HG03521 (cell line): Measurements from ENCODE around the gene PPP4R2.
"Not testable (repeated sequence)": the region's sequence is repeated elsewhere in the genome, so short reads cannot be mapped to it uniquely, and the experiment has no call there.

Source experiments
- ATAC-seq: cut with Tn5 transposase; IDR thresholded peaks from one replicate; pipeline ENCODE4 v1.9.1; 2021; ENCODE audit warnings: mild to moderate bottlenecking, moderate library complexity; ENCODE audit not compliant: unreplicated experiment

Gene PPP4R2

GRCh38 chr3:72976281-72976741 is 20.3 kb upstream of the PPP4R2 start:
- ATAC-seq, result no peak

GRCh38 chr3:72977060-72977808 is 19.4 kb upstream of the PPP4R2 start:
- ATAC-seq, result no peak

GRCh38 chr3:72982609-72983366 is 13.8 kb upstream of the PPP4R2 start:
- no peak for ATAC-seq

- no peak for ATAC-seq
Observed at GRCh38 chr3:72985576-72985975, 11.0 kb upstream of the PPP4R2 start.

DNA sequence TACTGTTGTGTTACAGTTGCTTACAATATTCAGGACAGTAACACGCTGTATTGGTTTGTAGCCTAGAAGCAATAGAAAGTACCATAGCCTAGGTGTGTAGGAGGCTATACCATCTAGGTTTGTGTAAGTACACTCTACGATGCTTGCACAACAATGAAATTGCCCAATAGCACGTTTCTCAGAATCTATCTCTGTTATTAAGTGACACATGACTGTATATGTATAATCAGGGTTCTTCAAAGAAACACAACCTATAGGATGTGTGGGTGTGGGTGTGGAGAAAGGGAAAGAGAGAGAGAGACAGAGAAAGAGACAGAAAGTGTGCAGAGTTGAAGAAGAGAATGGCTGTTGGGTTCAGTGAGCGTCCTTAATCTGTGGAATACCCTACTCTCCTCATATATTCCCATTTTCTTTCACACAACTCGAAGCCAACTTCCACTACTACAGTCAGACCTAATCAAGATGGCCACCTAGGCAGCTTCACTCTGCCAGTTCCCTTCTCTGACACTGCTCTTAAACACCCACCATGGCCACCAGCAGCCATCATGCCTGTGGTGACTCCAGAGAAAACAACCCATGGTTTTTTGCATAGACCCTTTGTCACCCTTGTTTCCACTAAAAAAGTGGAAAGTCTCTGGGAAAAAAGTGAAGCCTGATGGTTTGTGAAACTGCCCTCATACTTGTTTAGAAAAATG is 5.8 kb upstream of the PPP4R2 start:
- no peak for ATAC-seq

DNA sequence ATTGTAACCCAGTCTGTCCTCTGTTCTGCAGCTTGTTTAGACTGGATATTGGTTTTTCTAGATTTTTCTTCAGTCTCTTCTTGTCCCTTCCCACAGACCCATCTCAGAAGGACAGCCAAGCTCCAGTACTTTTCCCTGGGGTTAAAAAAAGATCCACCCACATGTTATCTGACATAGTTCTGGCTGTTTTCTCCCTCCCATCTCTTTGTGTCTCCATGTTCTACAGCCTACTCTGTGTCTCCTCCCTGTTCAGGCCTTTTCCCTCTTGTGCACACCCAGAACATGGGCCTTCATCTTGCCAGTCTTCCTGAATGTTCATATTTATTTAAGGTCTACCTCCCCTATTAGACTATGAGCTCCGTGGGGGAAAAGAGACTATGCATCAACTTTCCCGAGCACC is 5.1 kb upstream of the PPP4R2 start:
- ATAC-seq, result no peak

DNA sequence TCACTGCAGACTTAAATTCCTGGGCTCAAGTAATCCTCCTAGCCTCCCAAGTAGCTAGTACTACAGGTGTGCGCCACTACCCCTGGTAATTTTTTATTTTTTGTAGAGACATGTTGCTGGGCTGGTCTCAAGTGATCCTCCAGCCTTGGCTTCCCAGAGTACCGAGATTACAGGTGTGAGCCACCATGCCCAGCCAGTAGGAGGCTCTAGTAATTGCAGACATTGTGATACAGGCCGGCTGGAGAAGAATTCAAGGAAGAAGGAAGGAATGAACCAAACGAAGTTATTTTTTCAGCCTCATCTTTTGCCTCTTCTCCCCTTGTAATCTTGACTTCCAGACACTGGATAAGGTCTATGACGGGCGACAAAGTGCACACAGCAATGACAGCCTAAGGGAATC is 3.2 kb upstream of the PPP4R2 start:
- ATAC-seq, result no peak

DNA sequence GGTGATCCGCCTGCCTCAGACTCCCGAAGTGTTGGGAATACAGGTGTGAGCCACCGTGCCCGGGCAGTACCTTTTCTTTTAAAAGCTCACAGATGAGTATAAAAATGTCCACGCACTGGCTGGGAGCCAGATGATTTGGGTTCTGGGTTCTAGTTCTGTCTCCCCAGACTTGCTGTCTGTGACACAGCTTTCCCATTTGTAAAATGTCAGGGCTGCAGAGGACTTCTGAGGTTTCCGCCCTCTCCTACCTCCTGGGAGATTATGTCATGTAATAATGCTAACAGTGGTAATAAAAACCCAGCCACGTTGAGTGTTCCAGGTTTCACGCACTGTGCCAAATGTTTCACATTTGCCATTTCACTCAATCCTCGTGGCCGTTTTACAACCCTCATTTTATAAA is 1.3 kb upstream of the PPP4R2 start:
- no peak for ATAC-seq

DNA sequence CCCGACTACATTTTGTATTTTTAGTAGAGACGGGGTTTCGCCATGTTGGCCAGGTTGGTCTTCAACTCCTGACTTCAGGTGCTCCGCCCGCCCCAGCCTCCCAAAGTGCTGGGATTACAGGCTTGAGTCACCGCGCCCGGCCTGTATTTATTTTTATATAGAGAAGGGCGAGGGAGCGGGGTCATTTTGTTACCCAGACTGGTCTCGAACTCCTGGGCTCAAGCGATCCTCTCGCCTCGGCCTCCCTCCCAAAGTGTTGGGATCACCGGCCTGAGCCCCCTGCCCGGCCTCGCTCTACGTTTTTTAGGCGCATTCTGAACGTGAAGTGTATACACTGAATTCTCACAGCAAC is 514 bp upstream of the PPP4R2 start:
- ATAC-seq, result no peak

GRCh38 chr3:72997421-72997961 is 880 bp downstream of the PPP4R2 start:
- ATAC-seq, result peak; percentile 3

- ATAC-seq, result no peak
Observed at GRCh38 chr3:72998466-72998865, 1.9 kb downstream of the PPP4R2 start.

GRCh38 chr3:72999951-73000350 is 3.3 kb downstream of the PPP4R2 start:
- ATAC-seq, result no peak

GRCh38 chr3:73003050-73003449 is 6.4 kb downstream of the PPP4R2 start:
- ATAC-seq, result not testable (repeated sequence)

GRCh38 chr3:73004316-73004715 is 7.7 kb downstream of the PPP4R2 start:
- no peak for ATAC-seq

- no peak for ATAC-seq
Observed at GRCh38 chr3:73007992-73008712, 11.5 kb downstream of the PPP4R2 start.

DNA sequence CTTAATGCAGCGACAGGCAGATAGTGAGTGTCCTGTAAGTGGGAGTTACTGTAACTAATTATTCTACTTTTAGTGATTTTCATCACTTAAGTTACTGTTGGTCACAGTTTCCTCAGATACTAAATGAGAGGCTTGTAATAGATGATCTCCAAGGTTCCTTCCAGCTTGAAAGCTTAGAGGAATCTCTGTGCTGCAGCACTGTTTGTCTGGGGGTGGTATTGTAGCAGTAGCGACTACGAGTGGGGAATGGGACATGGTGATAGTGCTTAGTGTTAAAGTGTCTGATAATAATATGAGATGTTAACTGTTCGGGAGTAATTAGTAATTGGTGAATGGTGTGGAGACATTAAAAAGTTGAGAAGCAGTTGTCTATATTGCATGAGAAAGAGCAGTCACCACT is 12.4 kb downstream of the PPP4R2 start:
- ATAC-seq, result no peak

DNA sequence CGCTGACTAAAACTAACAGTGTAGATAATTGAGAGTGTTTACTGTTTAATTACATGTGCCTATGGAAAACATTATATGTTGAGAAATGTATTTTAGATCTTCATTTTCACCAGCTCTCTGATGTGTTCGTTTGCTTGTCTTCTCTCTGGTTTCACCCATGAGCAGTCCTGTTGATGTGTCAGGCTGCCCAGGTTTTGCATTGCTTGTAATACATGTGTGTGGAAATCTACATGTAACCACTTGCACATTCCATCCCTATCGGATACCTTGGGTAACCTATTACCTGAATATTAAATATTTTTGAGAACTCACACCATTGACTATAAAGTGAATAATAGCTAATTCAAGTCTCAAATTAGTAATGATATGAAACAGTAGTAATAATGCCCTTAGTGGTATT is 13.1 kb downstream of the PPP4R2 start:
- ATAC-seq, result no peak

GRCh38 chr3:73010158-73010557 is 13.5 kb downstream of the PPP4R2 start:
- ATAC-seq, result no peak

DNA sequence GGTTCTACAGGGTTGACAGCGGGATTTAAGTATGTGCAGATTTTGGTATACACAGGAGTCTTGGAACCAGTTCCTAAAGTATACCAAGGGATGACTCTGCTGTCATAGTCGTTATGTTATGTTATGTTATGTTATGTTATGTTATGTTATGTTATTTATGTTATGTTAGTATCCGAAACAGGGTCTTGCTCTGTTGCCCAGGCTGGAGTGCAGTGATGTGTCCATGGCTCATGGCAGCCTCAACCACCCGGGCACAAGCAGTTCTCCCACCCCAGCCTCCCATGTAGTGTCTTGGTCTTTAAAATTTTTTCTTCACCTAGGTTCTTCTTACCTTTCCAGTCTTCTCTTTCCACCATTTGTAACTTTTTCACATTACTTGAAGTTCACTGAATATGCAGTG is 21.7 kb downstream of the PPP4R2 start:
- no peak for ATAC-seq

GRCh38 chr3:73018790-73019441 is 22.3 kb downstream of the PPP4R2 start:
- ATAC-seq, result no peak
